GM12892 (cell line): ENCODE data around the gene STOX1. TPM values are rescaled to one million over a fixed set of nuclear protein-coding genes. Genes with fewer than 3 reads are reported as not detected.
"Not testable (repeated sequence)": the region's sequence is repeated elsewhere in the genome, so short reads cannot be mapped to it uniquely, and the experiment has no call there.

Source experiments
- DNase-seq: peaks from one replicate; pipeline ENCODE4 v3.0.0; 2011; ENCODE audit not compliant: insufficient read length
- FAIRE-seq: peaks from 2 replicates; lab custom pipeline; 2011; peaks lifted over from hg19 to GRCh38; lab: Jason Lieb, UNC
- POLR2A ChIP-seq: IDR thresholded peaks from 2 replicates; pipeline ENCODE4 v1.6.1; 2011; ENCODE audit warnings: low read depth, low read length, control low read depth
- POLR2AphosphoS5 ChIP-seq: IDR thresholded peaks from 2 replicates; pipeline ENCODE4 v1.6.1; 2011; ENCODE audit warnings: low read depth, low read length, control low read depth
- TAF1 ChIP-seq: IDR thresholded peaks from 2 replicates; pipeline ENCODE4 v1.6.1; 2011; ENCODE audit warnings: low read depth, mild to moderate bottlenecking, control low read depth, low read length, borderline replicate concordance
- polyA plus RNA-seq: library from polyadenylated mRNA; unstranded; fragments of >200 nt; gene quantifications from one replicate; pipeline ENCODE4 v1.2.1, GENCODE V29; 2012; ENCODE audit warnings: missing spikeins, inconsistent platforms; ENCODE audit not compliant: missing spikeins

The STOX1 gene, protein sequence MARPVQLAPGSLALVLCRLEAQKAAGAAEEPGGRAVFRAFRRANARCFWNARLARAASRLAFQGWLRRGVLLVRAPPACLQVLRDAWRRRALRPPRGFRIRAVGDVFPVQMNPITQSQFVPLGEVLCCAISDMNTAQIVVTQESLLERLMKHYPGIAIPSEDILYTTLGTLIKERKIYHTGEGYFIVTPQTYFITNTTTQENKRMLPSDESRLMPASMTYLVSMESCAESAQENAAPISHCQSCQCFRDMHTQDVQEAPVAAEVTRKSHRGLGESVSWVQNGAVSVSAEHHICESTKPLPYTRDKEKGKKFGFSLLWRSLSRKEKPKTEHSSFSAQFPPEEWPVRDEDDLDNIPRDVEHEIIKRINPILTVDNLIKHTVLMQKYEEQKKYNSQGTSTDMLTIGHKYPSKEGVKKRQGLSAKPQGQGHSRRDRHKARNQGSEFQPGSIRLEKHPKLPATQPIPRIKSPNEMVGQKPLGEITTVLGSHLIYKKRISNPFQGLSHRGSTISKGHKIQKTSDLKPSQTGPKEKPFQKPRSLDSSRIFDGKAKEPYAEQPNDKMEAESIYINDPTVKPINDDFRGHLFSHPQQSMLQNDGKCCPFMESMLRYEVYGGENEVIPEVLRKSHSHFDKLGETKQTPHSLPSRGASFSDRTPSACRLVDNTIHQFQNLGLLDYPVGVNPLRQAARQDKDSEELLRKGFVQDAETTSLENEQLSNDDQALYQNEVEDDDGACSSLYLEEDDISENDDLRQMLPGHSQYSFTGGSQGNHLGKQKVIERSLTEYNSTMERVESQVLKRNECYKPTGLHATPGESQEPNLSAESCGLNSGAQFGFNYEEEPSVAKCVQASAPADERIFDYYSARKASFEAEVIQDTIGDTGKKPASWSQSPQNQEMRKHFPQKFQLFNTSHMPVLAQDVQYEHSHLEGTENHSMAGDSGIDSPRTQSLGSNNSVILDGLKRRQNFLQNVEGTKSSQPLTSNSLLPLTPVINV
- polyA plus RNA-seq = 0.49 TPM

DNA sequence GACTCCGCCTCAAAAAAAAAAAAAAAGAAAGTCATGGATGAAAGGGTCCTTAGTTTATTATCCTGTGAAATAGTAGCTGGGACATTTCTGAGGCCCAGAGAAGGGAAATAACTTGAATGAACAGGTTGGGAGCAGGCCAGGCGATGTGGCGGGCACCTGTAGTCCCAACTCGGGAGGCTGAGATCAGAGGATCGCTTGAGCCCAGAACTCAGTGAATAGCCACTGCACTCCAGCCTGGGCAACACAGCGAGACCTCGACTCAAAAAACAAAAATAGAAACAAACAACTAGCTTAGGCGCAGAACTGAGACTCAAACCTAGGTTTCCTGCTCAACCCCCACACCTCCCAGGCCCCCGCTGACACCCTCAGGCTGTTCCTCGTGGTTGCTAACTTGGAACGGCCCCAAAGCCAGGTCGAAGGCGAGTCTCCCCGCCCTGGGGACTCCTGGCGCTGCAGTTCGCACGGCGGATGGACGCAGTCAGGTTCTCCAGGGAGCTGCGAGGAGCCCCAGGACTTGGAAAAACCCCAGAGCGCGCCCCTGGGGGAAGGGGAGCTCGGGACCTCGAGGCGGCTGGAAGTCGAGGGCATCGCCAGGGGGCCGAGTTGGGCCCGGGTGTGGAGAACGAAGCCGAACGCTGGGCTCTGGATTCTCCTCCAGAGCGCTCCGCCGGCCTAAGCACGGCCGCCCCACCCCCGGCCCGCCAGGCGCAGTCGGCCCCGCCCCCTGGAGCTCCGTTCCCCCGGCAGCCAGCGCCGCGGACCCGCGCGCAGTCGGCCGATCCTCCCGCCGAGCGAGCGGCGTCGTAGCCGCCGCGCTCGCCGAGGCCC is at the start of gene STOX1:
Gene STOX1 (plus strand): TSS at position 768 of the 828 bp plus-strand sequence. CDS start 93 bp downstream, outside the sequence.
- no peak for TF ChIP-seq POLR2AphosphoS5
- FAIRE-seq = no peak
- DNase-seq = peak; percentile 69

DNA sequence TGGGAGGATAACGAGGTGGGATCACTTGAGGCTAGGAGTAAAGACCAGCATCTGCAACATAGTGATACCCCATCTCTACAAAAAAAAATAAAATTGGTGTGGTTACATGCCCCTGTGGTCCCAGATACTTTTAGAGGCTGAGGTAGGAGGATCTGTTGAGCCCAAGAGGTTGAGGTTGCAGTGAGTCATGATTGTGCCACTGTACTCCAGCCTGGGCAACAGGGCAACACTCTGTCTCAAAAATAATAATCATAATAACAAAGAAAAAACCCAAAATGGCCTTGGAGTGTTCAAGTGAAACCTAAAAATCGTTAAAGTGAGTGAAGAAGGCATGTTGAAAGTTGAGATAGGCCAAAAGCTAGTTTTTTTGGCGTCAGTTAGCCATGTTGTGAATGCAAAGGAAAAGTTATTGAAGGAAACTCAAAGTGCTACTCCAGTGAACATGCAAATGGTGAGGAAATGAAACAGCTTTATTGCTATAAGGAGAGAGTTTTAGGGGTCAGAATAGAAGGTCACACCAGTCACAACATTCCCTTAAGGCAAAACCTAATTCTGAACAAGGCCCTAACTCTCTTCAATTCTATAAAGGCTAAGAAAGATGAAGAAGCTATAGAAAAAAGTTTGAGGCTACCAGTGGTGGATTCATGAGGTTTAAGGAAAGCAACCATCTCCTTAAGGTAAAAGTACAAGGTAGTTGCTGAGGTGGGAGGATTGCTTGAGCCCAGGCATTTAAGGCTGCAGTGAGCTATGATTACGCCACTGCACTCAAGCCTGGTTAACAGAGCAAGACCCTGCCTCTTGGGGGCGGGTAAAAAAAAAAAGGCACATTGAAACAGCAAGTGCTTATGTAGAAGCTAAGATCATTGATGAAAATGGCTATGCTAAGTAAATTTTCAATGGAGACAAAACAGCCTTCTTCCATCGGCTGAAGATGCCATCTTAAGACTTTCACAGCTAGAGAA is 45.4 kb upstream of the STOX1 start:
- TF ChIP-seq TAF1 = no peak
- TF ChIP-seq POLR2AphosphoS5 = no peak
- no peak for TF ChIP-seq POLR2A
- FAIRE-seq (no peak), DNase-seq (no peak)

DNA sequence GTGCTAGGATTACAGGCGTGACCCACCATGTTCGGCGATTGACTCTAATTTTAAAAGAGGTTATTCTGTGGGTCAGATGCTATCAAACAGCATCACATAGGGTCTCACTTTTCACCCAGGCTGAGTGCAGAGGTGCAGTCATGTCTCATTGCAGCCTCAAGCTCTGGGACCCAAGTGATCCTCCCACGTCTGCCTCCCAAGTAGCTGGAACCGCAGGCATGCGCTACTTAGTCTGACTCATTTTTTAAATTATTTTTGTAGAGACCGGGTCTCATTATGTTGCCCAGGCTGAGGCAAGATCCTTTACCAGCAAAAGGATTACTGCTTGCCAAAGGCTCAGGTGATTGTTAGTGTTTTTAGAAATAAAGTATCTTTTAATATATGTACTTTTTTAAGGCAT is 42.9 kb upstream of the STOX1 start:
- FAIRE-seq (no peak), DNase-seq (no peak)
- no peak for TF ChIP-seq POLR2AphosphoS5
- TF ChIP-seq POLR2A = no peak
- no peak for TF ChIP-seq TAF1

DNA sequence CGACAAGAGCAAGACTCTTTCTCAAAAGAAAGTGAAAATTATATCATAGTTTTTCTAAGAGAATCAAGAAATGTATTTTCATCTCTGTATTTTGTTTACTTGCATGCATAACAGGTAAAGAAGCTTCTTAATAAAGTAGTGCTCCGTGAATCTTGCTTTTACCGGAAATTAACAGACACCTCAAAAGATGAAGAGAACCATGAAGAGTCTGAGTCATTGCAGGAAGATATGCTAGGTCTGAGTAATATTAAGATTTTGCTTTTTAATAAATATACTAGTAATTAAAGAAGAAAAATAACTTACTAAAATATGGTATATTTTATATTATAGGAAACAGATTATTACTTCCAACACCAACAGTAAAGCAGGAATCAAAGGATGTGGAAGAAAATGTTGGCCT is 39.5 kb upstream of the STOX1 start:
- no peak for TF ChIP-seq POLR2A
- no peak for TF ChIP-seq TAF1
- no peak for TF ChIP-seq POLR2AphosphoS5
- DNase-seq (no peak), FAIRE-seq (no peak)

DNA sequence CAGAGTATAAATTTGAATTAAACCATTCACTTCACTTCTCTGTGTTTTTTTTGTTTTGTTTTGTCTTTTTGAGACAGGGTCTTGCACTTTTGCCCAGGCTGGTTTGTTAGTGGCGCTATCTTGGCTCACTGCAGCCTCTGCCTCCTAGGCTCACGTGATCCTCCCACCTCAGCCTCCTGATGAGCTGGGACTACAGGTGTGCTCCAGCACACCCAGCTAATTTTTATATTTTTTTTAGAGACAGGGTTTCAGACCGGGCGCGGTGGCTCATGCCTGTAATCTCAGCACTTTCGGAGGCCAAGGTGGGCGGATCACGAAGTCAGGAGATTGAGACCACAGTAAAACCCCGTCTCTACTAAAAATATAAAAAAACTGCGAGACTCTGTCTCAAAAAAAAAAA is 36.9 kb upstream of the STOX1 start:
- DNase-seq (no peak), FAIRE-seq (no peak)
- TF ChIP-seq POLR2A (no peak), POLR2AphosphoS5 (no peak), TAF1 (no peak)

DNA sequence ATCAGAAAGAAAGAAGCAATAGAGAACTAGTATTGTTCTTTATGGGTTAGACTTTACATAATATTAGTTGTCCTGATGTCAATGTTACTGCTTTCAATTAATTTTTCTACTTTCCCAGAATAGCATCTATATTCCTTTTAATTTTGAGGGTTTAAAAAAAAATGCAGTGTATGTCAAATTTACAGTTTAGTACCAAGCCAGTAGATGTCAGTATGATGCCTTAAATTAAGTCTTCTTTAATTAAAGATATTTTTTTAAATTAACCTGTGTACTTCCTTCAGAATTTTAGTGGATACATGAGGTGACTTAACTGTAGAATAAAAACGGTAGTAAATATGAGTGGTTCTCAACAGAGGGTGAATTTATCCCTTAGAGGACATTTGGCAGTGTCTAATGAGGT is 35.2 kb upstream of the STOX1 start:
- no peak for TF ChIP-seq POLR2AphosphoS5
- no peak for TF ChIP-seq POLR2A
- no peak for TF ChIP-seq TAF1
- FAIRE-seq = no peak
- DNase-seq = no peak

DNA sequence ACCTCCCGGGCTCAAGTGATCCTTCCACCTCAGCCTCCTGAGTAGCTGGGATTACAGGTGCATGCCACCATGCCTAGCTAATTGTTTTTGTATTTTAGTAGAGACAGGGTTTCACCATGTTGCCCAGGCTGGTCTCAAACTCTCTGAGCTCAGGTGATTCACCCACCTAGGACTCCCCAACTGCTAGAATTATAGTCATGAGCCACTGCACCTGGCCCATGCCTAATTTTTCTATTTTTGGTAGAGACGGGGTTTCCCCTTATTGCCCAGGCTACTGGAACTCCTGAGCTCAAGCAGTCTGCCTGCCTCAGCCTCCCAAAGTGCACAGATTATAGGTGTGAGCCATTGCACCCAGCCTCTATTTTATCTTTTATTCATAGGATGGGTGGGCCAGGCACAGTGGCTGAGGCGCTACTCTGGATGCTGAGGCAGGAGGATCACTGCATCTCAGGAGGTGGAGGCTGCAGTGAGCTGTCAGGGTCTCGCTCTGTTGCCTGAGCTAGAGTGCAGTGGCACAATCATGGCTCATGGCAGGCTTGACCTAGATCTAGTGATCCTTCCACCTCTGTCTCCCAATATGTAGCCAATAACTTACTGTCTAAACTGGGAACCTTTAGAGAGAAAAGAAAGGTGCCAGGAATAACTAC is 31.3 kb upstream of the STOX1 start:
- TF ChIP-seq POLR2A = no peak
- TF ChIP-seq POLR2AphosphoS5 = no peak
- no peak for TF ChIP-seq TAF1
- FAIRE-seq (no peak), DNase-seq (no peak)

DNA sequence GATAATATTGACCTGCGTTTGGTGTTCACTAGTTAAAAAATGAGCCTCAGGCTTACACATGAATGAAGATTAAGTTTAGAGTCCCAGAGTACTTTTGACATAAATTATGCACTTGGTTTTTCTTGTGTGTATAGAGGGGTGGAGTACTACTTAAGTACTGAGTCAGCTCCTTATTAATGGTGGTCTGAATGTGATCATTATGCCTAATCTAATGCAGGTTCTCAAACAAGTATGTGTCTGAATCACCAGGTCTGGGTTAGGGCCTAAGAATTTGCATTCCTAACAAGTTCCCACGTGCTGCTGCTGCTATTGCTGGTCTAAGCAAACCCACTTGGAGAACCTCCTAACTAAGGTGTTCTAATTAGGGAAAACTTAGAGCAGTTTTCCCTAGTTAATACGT is 30.7 kb upstream of the STOX1 start:
- TF ChIP-seq TAF1 (no peak), POLR2AphosphoS5 (no peak), POLR2A (no peak)
- DNase-seq (no peak), FAIRE-seq (no peak)

DNA sequence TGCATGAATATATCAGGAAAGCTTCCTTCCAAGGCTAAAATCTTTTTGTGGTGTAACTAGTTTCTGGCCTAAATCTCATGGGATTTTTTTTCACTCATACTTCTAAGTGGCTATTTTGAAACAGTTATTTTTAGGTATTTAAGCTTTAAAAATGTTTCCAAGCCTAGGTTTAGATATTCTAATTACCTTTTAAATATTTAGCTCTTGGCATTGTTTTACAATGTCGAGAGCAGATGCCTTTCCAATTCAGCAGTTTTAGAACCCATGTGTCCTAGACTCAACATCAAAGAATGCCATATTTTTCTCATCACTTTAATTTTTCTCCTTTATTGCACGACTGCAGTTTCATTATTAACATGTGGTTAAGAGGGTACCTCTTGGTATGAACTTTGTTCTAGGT is 27.1 kb upstream of the STOX1 start:
- no peak for FAIRE-seq
- DNase-seq = no peak
- TF ChIP-seq TAF1 (no peak), POLR2AphosphoS5 (no peak), POLR2A (no peak)

DNA sequence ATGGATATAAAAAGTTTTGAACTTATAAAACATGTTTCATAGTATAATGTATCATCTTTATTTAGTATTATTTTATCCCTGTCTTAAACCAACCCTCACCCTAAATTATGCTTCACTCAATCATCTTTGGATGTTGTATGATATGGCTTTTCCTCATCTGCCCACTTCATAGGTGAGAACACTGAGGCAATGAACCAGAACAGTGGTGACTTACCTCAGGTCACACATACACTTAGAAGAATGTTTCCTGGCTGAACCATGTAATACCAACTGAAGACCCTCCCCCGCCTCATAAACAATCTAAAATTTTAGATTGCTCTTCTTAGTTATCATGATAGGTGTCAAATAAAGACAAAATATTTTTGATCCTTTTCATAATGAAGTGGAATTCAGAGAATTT is 22.6 kb upstream of the STOX1 start:
- DNase-seq (no peak), FAIRE-seq (no peak)
- TF ChIP-seq POLR2AphosphoS5 = no peak
- no peak for TF ChIP-seq TAF1
- TF ChIP-seq POLR2A = no peak

DNA sequence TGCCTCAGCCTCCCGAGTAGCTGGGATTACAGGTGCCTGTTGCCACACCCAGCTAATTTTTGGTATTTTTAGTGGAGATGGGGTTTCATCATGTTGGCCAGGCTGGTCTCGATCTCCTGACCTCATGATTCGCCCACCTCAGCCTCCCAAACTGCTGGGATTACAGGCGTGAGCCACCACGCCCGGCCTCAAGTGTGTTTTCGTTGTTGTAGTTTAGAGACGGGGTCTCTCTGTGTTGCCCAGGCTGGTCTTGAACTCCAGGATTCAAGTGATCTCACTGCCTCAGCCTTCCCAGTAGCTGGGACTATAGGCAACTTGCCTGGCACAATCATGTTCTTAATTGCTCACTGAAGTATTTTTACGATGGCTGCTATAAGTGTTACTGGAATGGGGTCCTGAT is 16.5 kb upstream of the STOX1 start:
- DNase-seq, FAIRE-seq: not testable (repeated sequence)
